ENCODE results near the gene DCT.

- TF ChIP-seq CTCF (IDR thresholded peaks at IDR 0.05) (no peak), POLR2A (IDR thresholded peaks at IDR 0.05) (no peak)
Measured at GRCh38 chr13:94433055-94433961, 46.2 kb downstream of the DCT start.
